ENCODE measurements around the gene RNU6-1. TPM values are rescaled to one million over a fixed set of nuclear protein-coding genes. Genes with fewer than 3 reads are reported as not detected.
A peak's percentile ranks its signal among the peaks of the same experiment; 100 is the strongest.

The RNU6-1 gene
- total RNA-seq, 2 experiments from 2014 or later = not detected

- Histone ChIP-seq H3K9me3 (ENCODE audit: low read length) (no peaks in the 10 kb centered on the region), H3K4me3 (ENCODE audit: low read depth, low read length, poor library complexity, severe bottlenecking) (peak overlapping the region; percentile 73), H2AFZ (ENCODE audit: low read length) (peak overlapping the region; percentile 96), H3K36me3 (ENCODE audit: insufficient read depth, low read length) (no peaks in the 10 kb centered on the region), H3K9me2 (ENCODE audit: insufficient read depth, low read length) (no peaks in the 10 kb centered on the region), H3K79me2 (ENCODE audit: insufficient read depth, low read depth, low read length) (no peaks in the 10 kb centered on the region), H3K4me2 (ENCODE audit: low read length) (peak overlapping the region; percentile 92), H4K20me1 (ENCODE audit: insufficient read depth, low read length) (no peaks in the 10 kb centered on the region), H3K27ac (ENCODE audit: low read depth, low read length, poor library complexity, severe bottlenecking) (peak overlapping the region; percentile 86), H3K4me1 (ENCODE audit: insufficient read depth, low read length, poor library complexity, severe bottlenecking) (peaks cover 69% of the 10 kb centered on the region)
- ChIA-PET CTCF (ENCODE audit: unreplicated experiment) (no interaction called here), POLR2A (interaction anchor here (0.6 to 1.0 kb wide), 3 partner anchors 54 to 1232 kb away, joined by 3 to 5 read pairs (median 4); no protein-coding TSS in a partner anchor)
- no peak for TF ChIP-seq EZH2phosphoT487 (IDR thresholded peaks at IDR 0.05; ENCODE audit: borderline replicate concordance, low read depth, low read length)
- TF ChIP-seq, protein P1, sequence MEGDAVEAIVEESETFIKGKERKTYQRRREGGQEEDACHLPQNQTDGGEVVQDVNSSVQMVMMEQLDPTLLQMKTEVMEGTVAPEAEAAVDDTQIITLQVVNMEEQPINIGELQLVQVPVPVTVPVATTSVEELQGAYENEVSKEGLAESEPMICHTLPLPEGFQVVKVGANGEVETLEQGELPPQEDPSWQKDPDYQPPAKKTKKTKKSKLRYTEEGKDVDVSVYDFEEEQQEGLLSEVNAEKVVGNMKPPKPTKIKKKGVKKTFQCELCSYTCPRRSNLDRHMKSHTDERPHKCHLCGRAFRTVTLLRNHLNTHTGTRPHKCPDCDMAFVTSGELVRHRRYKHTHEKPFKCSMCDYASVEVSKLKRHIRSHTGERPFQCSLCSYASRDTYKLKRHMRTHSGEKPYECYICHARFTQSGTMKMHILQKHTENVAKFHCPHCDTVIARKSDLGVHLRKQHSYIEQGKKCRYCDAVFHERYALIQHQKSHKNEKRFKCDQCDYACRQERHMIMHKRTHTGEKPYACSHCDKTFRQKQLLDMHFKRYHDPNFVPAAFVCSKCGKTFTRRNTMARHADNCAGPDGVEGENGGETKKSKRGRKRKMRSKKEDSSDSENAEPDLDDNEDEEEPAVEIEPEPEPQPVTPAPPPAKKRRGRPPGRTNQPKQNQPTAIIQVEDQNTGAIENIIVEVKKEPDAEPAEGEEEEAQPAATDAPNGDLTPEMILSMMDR (conservative IDR thresholded peaks at IDR 0.05; ENCODE audit: low read length) = no peak
- peak; percentile 66 for DNase-seq (ENCODE audit: low spot score)
- intact Hi-C loops (cut with micrococcal nuclease; ENCODE audit: unreplicated experiment) = loop anchor here (5.0 kb wide), 2 partner anchors 297 to 317 kb away; partner anchors contain the start of genes C15orf61 and MAP2K5
- BruUV-seq (replicated peaks) = no TSS peak
These were observed 331 bp downstream of the RNU6-1 start for GRCh38 chr15:67839499-67839928.

DNA sequence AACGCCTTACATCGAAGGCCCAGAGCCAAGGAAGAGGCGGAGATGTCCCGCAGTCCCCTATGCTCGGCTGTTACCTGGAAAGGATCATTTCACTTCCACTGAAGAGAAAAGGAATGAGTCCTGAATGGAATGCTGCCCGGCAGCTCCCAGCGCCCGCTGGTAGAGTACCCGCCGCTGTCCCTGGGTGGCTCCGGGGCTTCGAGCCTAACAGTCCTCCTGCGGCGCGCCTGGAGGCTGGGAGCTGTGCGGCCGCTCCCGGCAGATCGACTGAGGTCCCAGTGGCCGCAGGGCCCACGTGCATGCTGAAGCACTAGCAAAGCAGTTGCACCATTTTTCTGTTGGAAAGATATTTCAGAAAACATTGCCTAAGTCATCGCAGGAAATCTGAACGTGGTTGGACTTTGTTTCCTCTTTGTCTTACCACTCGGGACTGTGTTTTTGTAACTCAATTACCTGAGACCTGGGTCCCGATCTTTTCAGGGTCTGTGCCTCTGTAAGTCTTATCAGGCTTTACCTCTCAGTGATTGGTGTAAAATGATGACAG lies 984 bp downstream of the RNU6-1 start:
- Histone ChIP-seq H3K27ac (ENCODE audit: low read depth, low read length, poor library complexity, severe bottlenecking) (peak overlapping the region; percentile 86), H3K4me3 (ENCODE audit: low read depth, low read length, poor library complexity, severe bottlenecking) (peak overlapping the region; percentile 73), H3K36me3 (ENCODE audit: insufficient read depth, low read length) (no peaks in the 10 kb centered on the region), H4K20me1 (ENCODE audit: insufficient read depth, low read length) (no peaks in the 10 kb centered on the region), H3K79me2 (ENCODE audit: insufficient read depth, low read depth, low read length) (no peaks in the 10 kb centered on the region), H3K4me1 (ENCODE audit: insufficient read depth, low read length, poor library complexity, severe bottlenecking) (peaks cover 71% of the 10 kb centered on the region), H3K4me2 (ENCODE audit: low read length) (peak overlapping the region; percentile 92), H2AFZ (ENCODE audit: low read length) (peak overlapping the region; percentile 96; the same call in 1 of the 2 replicates), H3K9me3 (ENCODE audit: low read length) (no peaks in the 10 kb centered on the region), H3K9me2 (ENCODE audit: insufficient read depth, low read length) (no peaks in the 10 kb centered on the region)
- CTCF ChIA-PET (ENCODE audit: unreplicated experiment) = no interaction called here
- intact Hi-C loops (cut with micrococcal nuclease; ENCODE audit: unreplicated experiment) = loop anchor here (5.0 kb wide), 2 partner anchors 297 to 317 kb away; partner anchors contain the start of genes C15orf61 and MAP2K5
- TF ChIP-seq, protein P1 (conservative IDR thresholded peaks at IDR 0.05; ENCODE audit: low read length) = no peak
- no peak for TF ChIP-seq EZH2phosphoT487 (IDR thresholded peaks at IDR 0.05; ENCODE audit: borderline replicate concordance, low read depth, low read length)
- no peak for DNase-seq (ENCODE audit: low spot score)
- POLR2A ChIA-PET = interaction anchor here (0.7 to 1.0 kb wide), 2 partner anchors 53 to 381 kb away, joined by 3 to 4 read pairs; no protein-coding TSS in a partner anchor
- no TSS peak for BruUV-seq (replicated peaks)

GRCh38 chr15:67836955-67837354 lies 2.9 kb downstream of the RNU6-1 start:
- no peak overlapping the region for H3K4me3 ChIP-seq (ENCODE audit: low read depth, low read length, poor library complexity, severe bottlenecking)
- no peaks in the 10 kb centered on the region for H3K9me2 ChIP-seq (ENCODE audit: insufficient read depth, low read length)
- no peak overlapping the region for H3K27ac ChIP-seq (ENCODE audit: low read depth, low read length, poor library complexity, severe bottlenecking)
- H3K36me3 ChIP-seq (ENCODE audit: insufficient read depth, low read length) = no peaks in the 10 kb centered on the region
- TF ChIP-seq, protein P1 (conservative IDR thresholded peaks at IDR 0.05; ENCODE audit: low read length) = no peak
- no peak for TF ChIP-seq EZH2phosphoT487 (IDR thresholded peaks at IDR 0.05; ENCODE audit: borderline replicate concordance, low read depth, low read length)
- ChIA-PET POLR2A (interaction anchor here (1.6 to 2.1 kb wide), 2 partner anchors 53 to 56 kb away, joined by 3 to 6 read pairs; no protein-coding TSS in a partner anchor), CTCF (ENCODE audit: unreplicated experiment) (no interaction called here)
- intact Hi-C loops (cut with micrococcal nuclease; ENCODE audit: unreplicated experiment) = loop anchor here (1.0 to 5.0 kb wide), 4 partner anchors 295 to 890 kb away; partner anchors contain the start of genes C15orf61 and MAP2K5
- no peaks in the 10 kb centered on the region for H3K79me2 ChIP-seq (ENCODE audit: insufficient read depth, low read depth, low read length)
- no peaks in the 10 kb centered on the region for H4K20me1 ChIP-seq (ENCODE audit: insufficient read depth, low read length)
- BruUV-seq (replicated peaks) = no TSS peak
- no peaks in the 10 kb centered on the region for H3K9me3 ChIP-seq (ENCODE audit: low read length)
- peaks cover 77% of the 10 kb centered on the region for H3K4me1 ChIP-seq (ENCODE audit: insufficient read depth, low read length, poor library complexity, severe bottlenecking)
- peak overlapping the region; percentile 25 for H3K4me2 ChIP-seq (ENCODE audit: low read length)
- no peak for DNase-seq (ENCODE audit: low spot score)
- peak overlapping the region; percentile 22; the same call in 1 of the 2 replicates for H2AFZ ChIP-seq (ENCODE audit: low read length)
